ENCODE measurements around the gene DUSP3.
A peak's percentile ranks its signal among the peaks of the same experiment; 100 is the strongest.

Gene DUSP3

GRCh38 chr17:43778337-43779144 is at the start of gene DUSP3:
Gene DUSP3, minus strand, starts transcription at chr17:43778977. Its CDS starts 53 bp downstream, at chr17:43778924.
- peak; percentile 73 to 78 for DNase-seq

GRCh38 chr17:43827596-43827995 is 48.8 kb upstream of the DUSP3 start:
- no peak for DNase-seq

GRCh38 chr17:43826206-43826605 is 47.4 kb upstream of the DUSP3 start:
- DNase-seq, result no peak

- DNase-seq, result no peak
Measured at GRCh38 chr17:43825567-43825966, 46.8 kb upstream of the DUSP3 start.

GRCh38 chr17:43823350-43824084 is 44.7 kb upstream of the DUSP3 start:
- no peak for DNase-seq

- DNase-seq, result no peak
Measured at GRCh38 chr17:43822570-43823190, 43.9 kb upstream of the DUSP3 start.

GRCh38 chr17:43820759-43821158 is 42.0 kb upstream of the DUSP3 start:
- no peak for DNase-seq

- no peak for DNase-seq
Measured at GRCh38 chr17:43818966-43819365, 40.2 kb upstream of the DUSP3 start.

GRCh38 chr17:43817826-43818225 is 39.0 kb upstream of the DUSP3 start:
- no peak for DNase-seq

- no peak for DNase-seq
Measured at GRCh38 chr17:43816336-43817320, 37.9 kb upstream of the DUSP3 start.

GRCh38 chr17:43814714-43815113 is 35.9 kb upstream of the DUSP3 start:
- DNase-seq, result peak in 1 of 2 experiments; percentile 44

- no peak for DNase-seq
Measured at GRCh38 chr17:43814026-43814425, 35.2 kb upstream of the DUSP3 start.

GRCh38 chr17:43813386-43813785 is 34.6 kb upstream of the DUSP3 start:
- no peak for DNase-seq

GRCh38 chr17:43812396-43813265 is 33.9 kb upstream of the DUSP3 start:
- no peak for DNase-seq

- DNase-seq, result no peak
Measured at GRCh38 chr17:43810823-43811222, 32.0 kb upstream of the DUSP3 start.

GRCh38 chr17:43810226-43810715 is 31.5 kb upstream of the DUSP3 start:
- no peak for DNase-seq

GRCh38 chr17:43809121-43809520 is 30.3 kb upstream of the DUSP3 start:
- DNase-seq, result no peak

GRCh38 chr17:43808076-43808475 is 29.3 kb upstream of the DUSP3 start:
- DNase-seq, result no peak

GRCh38 chr17:43805117-43805516 is 26.3 kb upstream of the DUSP3 start:
- no peak for DNase-seq

GRCh38 chr17:43803758-43804157 is 25.0 kb upstream of the DUSP3 start:
- DNase-seq, result no peak

GRCh38 chr17:43801844-43802243 is 23.1 kb upstream of the DUSP3 start:
- DNase-seq, result no peak
